ENCODE results near the gene SPATA6. TPM values are rescaled to one million over a fixed set of nuclear protein-coding genes. Genes with fewer than 3 reads are reported as not detected.
"Not testable (repeated sequence)": the region's sequence is repeated elsewhere in the genome, so short reads cannot be mapped to it uniquely, and the experiment has no call there.

SPATA6 gene
- total RNA-seq, 2 experiments from 2014 or later = 1.8 to 1.9 TPM

DNA sequence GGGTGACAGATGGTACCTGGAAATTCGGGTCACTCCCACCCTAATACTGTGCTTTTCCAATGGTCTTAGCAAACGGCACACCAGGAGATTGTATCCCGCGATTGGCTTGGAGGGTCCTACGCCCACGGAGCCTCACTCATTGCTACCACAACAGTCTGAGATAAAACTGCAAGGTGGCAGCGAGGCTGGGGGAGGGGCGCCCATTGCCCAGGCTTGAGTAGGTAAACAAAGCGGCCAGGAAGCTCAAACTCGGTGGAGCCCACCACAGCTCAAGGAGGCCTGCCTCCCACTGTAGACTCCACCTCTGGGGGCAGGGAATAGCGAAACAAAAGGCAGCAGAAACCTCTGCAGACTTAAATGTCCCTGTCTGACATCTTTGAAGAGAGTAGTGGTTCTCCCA is 160.2 kb downstream of the SPATA6 start:
- POLR2A ChIA-PET; H3K36me3 Mint-ChIP-seq; DNase-seq; intact Hi-C loops (cut with micrococcal nuclease); H3K4me1 Mint-ChIP-seq (ENCODE audit: low read depth); H3K27ac Mint-ChIP-seq; H3K27me3 Mint-ChIP-seq; CTCF ChIA-PET; H3K4me3 Mint-ChIP-seq: not testable (repeated sequence)
- peaks cover 21% of the 10 kb centered on the region for H3K9me3 Mint-ChIP-seq

- CTCF ChIA-PET = interaction anchor here (0.6 kb wide), 1 partner anchor 104 kb away, joined by 3 read pairs; no protein-coding TSS in a partner anchor
- Mint-ChIP-seq H3K4me3 (no peak overlapping the region), H3K9me3 (peaks cover 15% of the 10 kb centered on the region), H3K36me3 (peaks cover 7% of the 10 kb centered on the region), H3K27ac (no peak overlapping the region), H3K27me3 (peaks cover 4% of the 10 kb centered on the region), H3K4me1 (ENCODE audit: low read depth) (no peaks in the 10 kb centered on the region)
- POLR2A ChIA-PET = no interaction called here
- no peak for DNase-seq
- intact Hi-C loops (cut with micrococcal nuclease) = no loop called here
Observed at GRCh38 chr1:48309564-48310082, 162.4 kb downstream of the SPATA6 start.

- intact Hi-C loops (cut with micrococcal nuclease) = no loop called here
- H3K36me3 Mint-ChIP-seq = no peaks in the 10 kb centered on the region
- CTCF ChIA-PET = no interaction called here
- no peak overlapping the region for H3K27ac Mint-ChIP-seq
- DNase-seq = no peak
- H3K4me3 Mint-ChIP-seq = no peak overlapping the region
- H3K9me3 Mint-ChIP-seq = peaks cover 6% of the 10 kb centered on the region
- no peaks in the 10 kb centered on the region for H3K27me3 Mint-ChIP-seq
- POLR2A ChIA-PET = no interaction called here
- H3K4me1 Mint-ChIP-seq (ENCODE audit: low read depth) = no peaks in the 10 kb centered on the region
Observed at GRCh38 chr1:48302652-48303051, 169.4 kb downstream of the SPATA6 start.

GRCh38 chr1:48294656-48295055 is 177.3 kb downstream of the SPATA6 start:
- Mint-ChIP-seq H3K27ac (no peak overlapping the region), H3K36me3 (no peaks in the 10 kb centered on the region), H3K4me1 (ENCODE audit: low read depth) (no peaks in the 10 kb centered on the region), H3K27me3 (peaks cover 2% of the 10 kb centered on the region), H3K9me3 (peaks cover under 1% of the 10 kb centered on the region), H3K4me3 (no peak overlapping the region)
- CTCF ChIA-PET = no interaction called here
- no peak for DNase-seq
- POLR2A ChIA-PET = no interaction called here
- intact Hi-C loops (cut with micrococcal nuclease) = no loop called here

DNA sequence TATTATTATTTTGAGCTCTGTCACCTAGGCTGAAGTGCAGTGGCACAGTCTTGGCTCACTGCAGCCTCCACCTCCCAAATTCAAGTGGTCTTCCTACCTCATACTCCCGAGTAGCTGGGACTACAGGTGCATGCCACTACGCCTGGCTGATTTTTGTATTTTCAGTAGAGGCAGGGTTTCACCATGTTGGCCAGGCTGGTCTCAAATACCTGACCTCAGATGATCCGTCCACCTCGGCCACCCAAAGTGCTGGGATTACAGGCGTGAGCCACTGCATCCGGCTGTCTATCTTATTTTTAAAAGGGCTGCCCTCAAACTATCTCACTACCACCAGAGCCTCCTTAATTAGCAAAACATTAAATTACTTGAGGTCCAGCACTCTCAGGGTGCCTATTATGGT is 177.9 kb downstream of the SPATA6 start:
- H3K36me3 Mint-ChIP-seq; DNase-seq; H3K9me3 Mint-ChIP-seq; CTCF ChIA-PET; H3K4me3 Mint-ChIP-seq; intact Hi-C loops (cut with micrococcal nuclease); H3K27ac Mint-ChIP-seq; H3K27me3 Mint-ChIP-seq; H3K4me1 Mint-ChIP-seq (ENCODE audit: low read depth); POLR2A ChIA-PET: not testable (repeated sequence)

DNA sequence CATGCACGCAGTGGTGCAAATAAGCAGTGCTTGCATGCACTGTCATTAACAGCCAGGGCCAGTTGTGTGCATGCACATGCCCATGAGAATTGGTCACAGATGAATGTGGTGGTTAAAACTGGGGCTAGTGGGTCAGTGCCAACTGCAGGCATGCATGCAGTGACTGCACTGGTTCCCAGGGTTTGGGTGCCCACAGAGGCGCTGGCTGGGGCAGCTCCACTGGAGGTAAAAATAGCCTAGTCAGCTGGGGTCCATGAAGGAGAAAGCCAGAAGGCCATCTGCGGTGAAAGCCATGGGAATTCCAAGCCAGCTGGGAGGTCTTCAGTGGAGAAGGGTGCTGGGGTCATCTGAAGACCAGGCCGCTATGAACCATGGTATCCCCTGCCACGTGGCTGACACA is 179.3 kb downstream of the SPATA6 start:
- H3K27ac Mint-ChIP-seq = no peak overlapping the region
- no peaks in the 10 kb centered on the region for H3K36me3 Mint-ChIP-seq
- no peak overlapping the region for H3K4me3 Mint-ChIP-seq
- H3K4me1 Mint-ChIP-seq (ENCODE audit: low read depth) = no peaks in the 10 kb centered on the region
- DNase-seq = no peak
- ChIA-PET CTCF (no interaction called here), POLR2A (no interaction called here)
- intact Hi-C loops (cut with micrococcal nuclease) = no loop called here
- no peaks in the 10 kb centered on the region for H3K9me3 Mint-ChIP-seq
- peaks cover 2% of the 10 kb centered on the region for H3K27me3 Mint-ChIP-seq

GRCh38 chr1:48291421-48291820 is 180.6 kb downstream of the SPATA6 start:
- Mint-ChIP-seq H3K4me3 (no peak overlapping the region), H3K4me1 (ENCODE audit: low read depth) (no peaks in the 10 kb centered on the region), H3K9me3 (no peaks in the 10 kb centered on the region), H3K36me3 (no peaks in the 10 kb centered on the region), H3K27ac (no peak overlapping the region), H3K27me3 (peaks cover 2% of the 10 kb centered on the region)
- DNase-seq = no peak
- POLR2A ChIA-PET = no interaction called here
- CTCF ChIA-PET = no interaction called here
- intact Hi-C loops (cut with micrococcal nuclease) = no loop called here

DNA sequence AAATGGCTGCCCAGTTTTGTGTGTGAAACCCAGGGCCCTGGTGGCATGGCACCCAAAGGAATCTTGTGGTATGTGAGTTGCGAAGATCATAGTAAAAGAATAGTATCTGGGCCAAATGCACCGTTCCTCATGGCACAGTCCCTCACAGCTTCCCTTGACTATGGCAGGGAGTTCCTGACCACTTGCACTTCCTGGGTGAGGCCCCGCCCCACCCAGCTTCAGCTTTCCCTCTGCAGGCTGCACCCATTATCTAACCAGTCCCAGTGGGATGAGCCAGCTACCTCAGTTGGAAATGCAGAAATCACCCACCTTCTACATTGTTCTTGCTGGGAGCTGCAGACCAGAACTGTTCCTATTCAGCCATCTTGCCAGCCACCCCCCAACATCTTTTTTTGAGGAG is 186.5 kb downstream of the SPATA6 start:
- CTCF ChIA-PET = no interaction called here
- no peak for DNase-seq
- POLR2A ChIA-PET = no interaction called here
- peaks cover 8% of the 10 kb centered on the region for H3K9me3 Mint-ChIP-seq
- no peaks in the 10 kb centered on the region for H3K4me1 Mint-ChIP-seq (ENCODE audit: low read depth)
- no peak overlapping the region for H3K4me3 Mint-ChIP-seq
- no peak overlapping the region for H3K27ac Mint-ChIP-seq
- peaks cover 2% of the 10 kb centered on the region for H3K27me3 Mint-ChIP-seq
- no peaks in the 10 kb centered on the region for H3K36me3 Mint-ChIP-seq
- intact Hi-C loops (cut with micrococcal nuclease) = no loop called here

- H3K27ac Mint-ChIP-seq; CTCF ChIA-PET; intact Hi-C loops (cut with micrococcal nuclease); DNase-seq; H3K4me3 Mint-ChIP-seq; H3K27me3 Mint-ChIP-seq; POLR2A ChIA-PET; H3K4me1 Mint-ChIP-seq (ENCODE audit: low read depth); H3K9me3 Mint-ChIP-seq; H3K36me3 Mint-ChIP-seq: not testable (repeated sequence)
Observed at GRCh38 chr1:48284696-48285420, 187.1 kb downstream of the SPATA6 start.

DNA sequence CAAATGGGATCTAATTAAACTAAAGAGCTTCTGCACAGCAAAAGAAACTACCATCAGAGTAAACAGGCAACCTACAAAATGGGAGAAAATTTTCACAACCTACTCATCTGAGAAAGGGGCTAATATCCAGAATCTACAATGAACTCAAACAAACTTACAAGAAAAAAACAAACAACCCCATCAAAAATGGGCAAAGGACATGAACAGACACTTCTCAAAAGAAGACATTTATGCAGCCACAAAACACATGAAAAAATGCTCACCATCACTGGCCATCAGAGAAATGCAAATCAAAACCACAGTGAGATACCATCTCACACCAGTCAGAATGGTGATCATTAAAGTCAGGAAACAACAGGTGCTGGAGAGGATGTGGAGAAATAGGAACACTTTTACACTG is 189.7 kb downstream of the SPATA6 start:
- H3K36me3 Mint-ChIP-seq; DNase-seq; H3K27ac Mint-ChIP-seq; CTCF ChIA-PET; H3K4me1 Mint-ChIP-seq (ENCODE audit: low read depth); POLR2A ChIA-PET; H3K9me3 Mint-ChIP-seq; H3K27me3 Mint-ChIP-seq; H3K4me3 Mint-ChIP-seq; intact Hi-C loops (cut with micrococcal nuclease): not testable (repeated sequence)

DNA sequence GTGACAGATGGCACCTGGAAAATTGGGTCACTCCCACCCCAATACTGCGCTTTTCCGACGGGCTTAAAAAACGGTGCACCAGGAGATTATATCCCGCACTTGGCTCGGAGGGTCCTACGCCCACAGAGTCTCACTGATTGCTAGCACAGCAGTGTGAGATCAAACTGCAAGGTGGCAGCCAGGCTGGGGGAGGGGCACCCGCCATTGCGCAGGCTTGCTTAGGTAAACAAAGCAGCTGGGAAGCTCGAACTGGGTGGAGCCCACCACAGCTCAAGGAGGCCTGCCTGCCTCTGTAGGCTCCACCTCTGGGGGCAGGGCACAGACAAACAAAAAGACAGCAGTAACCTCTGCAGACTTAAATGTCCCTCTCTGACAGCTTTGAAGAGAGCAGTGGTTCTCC is 194.6 kb downstream of the SPATA6 start:
- POLR2A ChIA-PET; DNase-seq; intact Hi-C loops (cut with micrococcal nuclease); H3K4me1 Mint-ChIP-seq (ENCODE audit: low read depth); H3K36me3 Mint-ChIP-seq; H3K27ac Mint-ChIP-seq; H3K4me3 Mint-ChIP-seq; CTCF ChIA-PET; H3K9me3 Mint-ChIP-seq: not testable (repeated sequence)
- H3K27me3 Mint-ChIP-seq = peaks cover 14% of the 10 kb centered on the region

DNA sequence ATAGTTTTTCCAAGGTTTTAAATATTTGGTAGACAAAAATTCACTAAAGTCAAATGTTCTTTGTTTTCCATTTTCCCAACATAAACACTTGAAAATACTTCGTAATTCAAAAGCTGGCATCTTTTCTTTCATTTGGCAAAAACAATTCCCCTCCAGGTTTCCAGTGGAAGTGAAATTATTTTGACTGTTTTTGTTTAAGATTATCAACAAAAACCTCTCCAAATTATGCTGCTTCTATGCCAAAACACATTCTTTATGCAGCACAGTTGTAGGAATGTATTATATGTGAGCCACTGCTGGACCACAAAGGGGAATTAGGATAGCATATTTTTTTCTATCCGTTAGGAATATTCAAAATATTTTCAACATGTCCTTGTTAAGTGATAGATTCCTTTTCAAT is 205.4 kb downstream of the SPATA6 start:
- no peak for DNase-seq
- no peak overlapping the region for H3K4me3 Mint-ChIP-seq
- ChIA-PET CTCF (no interaction called here), POLR2A (no interaction called here)
- intact Hi-C loops (cut with micrococcal nuclease) = no loop called here
- H3K27ac Mint-ChIP-seq = no peak overlapping the region
- H3K4me1 Mint-ChIP-seq (ENCODE audit: low read depth) = no peaks in the 10 kb centered on the region
- no peaks in the 10 kb centered on the region for H3K27me3 Mint-ChIP-seq
- no peaks in the 10 kb centered on the region for H3K9me3 Mint-ChIP-seq
- H3K36me3 Mint-ChIP-seq = no peaks in the 10 kb centered on the region

DNA sequence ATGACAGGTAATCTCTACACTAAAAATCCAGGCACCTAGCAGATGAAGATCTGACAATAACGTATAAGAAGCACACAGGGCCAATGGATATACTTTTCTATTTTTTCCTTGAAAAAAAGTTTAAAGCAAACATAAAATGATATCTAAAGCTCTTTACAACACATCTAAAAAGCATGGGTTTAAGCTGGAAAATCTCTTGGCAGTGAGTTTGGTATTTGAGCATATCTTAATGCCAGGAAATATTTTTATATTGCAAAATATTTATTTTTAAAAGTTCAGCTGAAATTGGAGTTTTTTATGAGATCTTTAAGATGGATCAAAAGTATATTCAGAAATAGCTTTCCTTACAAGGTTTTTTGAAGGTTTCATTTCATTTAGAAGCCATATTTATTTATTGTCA is 209.0 kb downstream of the SPATA6 start:
- H3K27ac Mint-ChIP-seq = no peak overlapping the region
- no peaks in the 10 kb centered on the region for H3K9me3 Mint-ChIP-seq
- no peaks in the 10 kb centered on the region for H3K4me1 Mint-ChIP-seq (ENCODE audit: low read depth)
- H3K4me3 Mint-ChIP-seq = no peak overlapping the region
- ChIA-PET POLR2A (no interaction called here), CTCF (no interaction called here)
- peaks cover 2% of the 10 kb centered on the region for H3K27me3 Mint-ChIP-seq
- no peaks in the 10 kb centered on the region for H3K36me3 Mint-ChIP-seq
- DNase-seq = no peak
- intact Hi-C loops (cut with micrococcal nuclease) = no loop called here
